ENCODE results near the gene VHLL. TPM values are rescaled to one million over a fixed set of nuclear protein-coding genes. Genes with fewer than 3 reads are reported as not detected.

The VHLL gene
- total and polyA plus RNA-seq, 7 donors, result not detected

DNA sequence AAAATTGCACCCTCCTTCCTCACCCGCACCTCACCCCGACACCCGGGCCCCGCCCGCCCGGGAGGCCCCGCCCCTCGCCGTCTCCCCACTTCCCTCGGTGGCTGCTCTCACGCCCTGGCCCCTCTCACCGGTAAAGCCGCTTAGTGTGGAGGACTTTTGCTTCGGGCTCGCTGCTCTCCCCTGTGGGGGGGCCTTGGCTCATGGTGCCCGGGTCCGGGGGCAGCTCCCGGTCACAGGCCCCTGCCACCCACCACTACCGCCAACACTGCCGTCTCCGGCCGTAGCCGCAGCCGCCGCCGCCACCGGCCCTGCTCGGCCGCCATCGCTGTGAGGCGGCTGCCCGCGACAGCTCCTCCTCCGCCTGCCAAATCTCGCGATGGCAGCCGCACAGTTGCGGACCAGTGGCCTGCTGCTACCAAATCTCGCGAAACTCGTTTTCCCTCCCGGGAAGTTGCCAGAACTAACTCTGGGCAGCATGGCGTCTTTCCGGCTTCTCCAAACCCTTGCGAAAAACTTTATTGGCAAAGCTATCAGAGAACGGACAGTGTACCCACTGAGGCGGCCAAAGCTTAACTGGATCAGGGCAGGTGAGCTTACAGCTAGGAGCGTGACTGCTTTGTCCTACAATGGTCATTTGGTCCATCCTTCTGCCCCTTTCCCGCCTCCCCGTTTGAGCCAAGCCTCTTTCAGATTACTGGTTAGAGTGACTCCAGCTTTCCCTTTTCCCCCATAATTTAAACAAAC lies 16.5 kb downstream of the VHLL start, which contains the start of gene SMG5:
SMG5 (minus strand) TSS at position 347 of the 744 bp plus-strand sequence; CDS start at position 202, 145 bp downstream.
- Histone ChIP-seq H3K36me3 (ENCODE audit: insufficient read depth in 1 of 2, low read depth in 1 of 2) (peaks cover 4 to 31% of the 10 kb centered on the region in 2 donors), H3K27ac (peak within 1 kb of the TSS; percentile 92), H3K27me3 (ENCODE audit: insufficient read depth in 3 of 3, low read length in 2 of 3) (no peaks in the 10 kb centered on the region), H3K4me3 (peak within 1 kb of the TSS; percentile 85), H3K4me1 (peaks cover 33% of the 10 kb centered on the region), H3K9me3 (no peaks in the 10 kb centered on the region)
- ATAC-seq (peak; percentile 88 to 92 (median 90)), DNase-seq (peak; percentile 97 to 98)
- WGBS, 3 donors, result 0 to 1% (median 0%) methylated on average over 46 to 50 of the region's 50 CpGs
- intact Hi-C loops (cut with DNase I), result no loop called here
- TF ChIP-seq, protein P1, sequence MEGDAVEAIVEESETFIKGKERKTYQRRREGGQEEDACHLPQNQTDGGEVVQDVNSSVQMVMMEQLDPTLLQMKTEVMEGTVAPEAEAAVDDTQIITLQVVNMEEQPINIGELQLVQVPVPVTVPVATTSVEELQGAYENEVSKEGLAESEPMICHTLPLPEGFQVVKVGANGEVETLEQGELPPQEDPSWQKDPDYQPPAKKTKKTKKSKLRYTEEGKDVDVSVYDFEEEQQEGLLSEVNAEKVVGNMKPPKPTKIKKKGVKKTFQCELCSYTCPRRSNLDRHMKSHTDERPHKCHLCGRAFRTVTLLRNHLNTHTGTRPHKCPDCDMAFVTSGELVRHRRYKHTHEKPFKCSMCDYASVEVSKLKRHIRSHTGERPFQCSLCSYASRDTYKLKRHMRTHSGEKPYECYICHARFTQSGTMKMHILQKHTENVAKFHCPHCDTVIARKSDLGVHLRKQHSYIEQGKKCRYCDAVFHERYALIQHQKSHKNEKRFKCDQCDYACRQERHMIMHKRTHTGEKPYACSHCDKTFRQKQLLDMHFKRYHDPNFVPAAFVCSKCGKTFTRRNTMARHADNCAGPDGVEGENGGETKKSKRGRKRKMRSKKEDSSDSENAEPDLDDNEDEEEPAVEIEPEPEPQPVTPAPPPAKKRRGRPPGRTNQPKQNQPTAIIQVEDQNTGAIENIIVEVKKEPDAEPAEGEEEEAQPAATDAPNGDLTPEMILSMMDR (IDR thresholded peaks at IDR 0.05), result no peak

DNA sequence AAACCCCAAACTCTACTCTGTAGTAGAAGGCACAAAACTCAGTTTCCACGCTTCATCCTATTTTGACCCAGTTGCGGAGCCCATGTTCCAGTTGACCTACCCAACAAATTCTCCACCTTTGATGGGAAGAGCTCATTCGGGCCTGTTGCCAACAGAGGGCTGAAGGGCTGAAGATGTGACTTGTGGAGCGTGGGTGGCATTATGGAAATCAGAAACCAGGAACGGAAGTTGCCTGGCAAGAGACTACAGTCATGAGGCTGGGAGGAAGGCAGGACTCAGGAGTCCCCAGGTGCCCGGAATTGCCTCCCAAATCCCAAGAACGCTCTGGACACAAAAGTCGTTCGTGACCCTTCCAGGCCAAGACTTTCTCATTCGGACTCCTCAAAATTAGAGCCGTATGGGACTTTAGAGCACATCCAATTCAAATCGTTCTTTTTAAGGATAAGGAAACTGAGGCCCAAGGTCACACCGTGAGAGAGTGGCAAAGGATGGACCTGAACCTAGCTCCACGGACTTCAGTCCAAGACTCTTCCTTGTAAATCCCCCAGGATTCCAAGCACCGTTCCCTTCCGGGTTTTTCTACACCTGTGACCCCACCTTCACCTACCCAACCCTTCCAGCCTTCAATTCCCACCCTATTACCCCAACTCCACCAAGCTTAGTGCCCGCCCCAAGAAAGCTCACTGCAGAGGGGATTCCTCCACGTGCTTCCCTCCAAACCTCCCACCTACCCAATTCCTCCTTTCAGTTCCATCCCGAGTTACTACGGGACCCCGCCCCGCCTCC lies 17.2 kb downstream of the VHLL start:
- peak overlapping the region; percentile 85 for H3K4me3 ChIP-seq
- 4 to 7% (median 5%) methylated on average over 22 of the region's 22 CpGs for WGBS, 3 donors
- TF ChIP-seq, protein P1 (IDR thresholded peaks at IDR 0.05), result no peak
- H3K4me1 ChIP-seq, result peaks cover 33% of the 10 kb centered on the region
- intact Hi-C loops (cut with DNase I), result no loop called here
- no peak for DNase-seq
- H3K36me3 ChIP-seq (ENCODE audit: insufficient read depth in 1 of 2, low read depth in 1 of 2), result peaks cover 9 to 34% of the 10 kb centered on the region in 2 donors
- H3K9me3 ChIP-seq, result no peaks in the 10 kb centered on the region
- no peaks in the 10 kb centered on the region for H3K27me3 ChIP-seq (ENCODE audit: insufficient read depth in 3 of 3, low read length in 2 of 3)
- peak; percentile 17 to 58 (median 34) for ATAC-seq
- peak overlapping the region; percentile 92 for H3K27ac ChIP-seq

DNA sequence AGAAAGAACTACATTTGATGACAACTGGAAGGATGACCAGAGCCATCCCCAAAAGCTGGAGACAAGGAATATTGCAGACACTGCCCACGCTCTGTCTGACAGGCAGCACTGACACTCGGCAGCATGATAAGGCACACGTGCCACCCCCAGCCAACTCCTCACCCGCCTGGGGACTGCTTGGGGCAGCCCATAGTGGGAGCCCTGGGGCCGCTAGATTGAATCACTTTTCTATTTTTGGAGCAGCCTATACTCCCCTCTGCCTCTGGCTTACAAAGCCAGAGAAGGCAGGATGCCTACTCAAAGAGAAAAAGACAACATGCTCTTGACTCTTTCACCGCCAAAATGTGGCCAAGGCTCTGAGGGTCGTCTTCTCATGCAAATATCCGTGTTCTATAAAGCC lies 17.8 kb downstream of the VHLL start:
- TF ChIP-seq, protein P1 (IDR thresholded peaks at IDR 0.05), result no peak
- H3K4me3 ChIP-seq, result peak overlapping the region; percentile 85
- WGBS, 3 donors, result 12 to 21% (median 13%) methylated on average over 8 of the region's 8 CpGs
- H3K9me3 ChIP-seq, result no peaks in the 10 kb centered on the region
- no peaks in the 10 kb centered on the region for H3K27me3 ChIP-seq (ENCODE audit: insufficient read depth in 3 of 3, low read length in 2 of 3)
- peak overlapping the region; percentile 92 for H3K27ac ChIP-seq
- ATAC-seq, result peak; percentile 85 to 88 (median 87)
- H3K36me3 ChIP-seq (ENCODE audit: insufficient read depth in 1 of 2, low read depth in 1 of 2), result peaks cover 10 to 38% of the 10 kb centered on the region in 2 donors
- DNase-seq, result peak; percentile 74 to 90
- peaks cover 33% of the 10 kb centered on the region for H3K4me1 ChIP-seq
- intact Hi-C loops (cut with DNase I), result no loop called here

DNA sequence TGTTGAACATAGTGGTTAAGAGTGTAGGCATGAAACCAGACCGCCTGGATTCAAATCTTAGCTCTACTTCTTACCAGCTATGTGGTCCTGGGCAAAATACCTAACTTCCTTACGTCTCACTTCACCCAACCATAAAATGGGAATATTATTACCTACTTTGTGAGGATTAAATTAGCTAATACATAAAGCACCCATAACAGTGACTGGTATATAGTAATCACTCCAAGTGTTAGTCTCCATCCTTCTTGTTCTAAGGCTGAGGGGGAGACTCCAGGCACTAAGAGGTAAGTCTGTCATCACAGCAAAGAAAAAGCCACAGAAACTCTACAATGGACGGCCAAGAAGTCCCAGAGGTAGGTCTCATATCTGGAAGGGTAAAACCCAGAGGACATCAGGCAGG lies 19.3 kb downstream of the VHLL start:
- 90 to 92% (median 91%) methylated on average over 3 of the region's 3 CpGs for WGBS, 3 donors
- ATAC-seq (no peak), DNase-seq (no peak)
- H3K27me3 ChIP-seq (ENCODE audit: insufficient read depth in 3 of 3, low read length in 2 of 3), result no peaks in the 10 kb centered on the region
- H3K27ac ChIP-seq, result peak overlapping the region; percentile 92
- H3K9me3 ChIP-seq, result no peaks in the 10 kb centered on the region
- peaks cover 13 to 43% of the 10 kb centered on the region in 2 donors for H3K36me3 ChIP-seq (ENCODE audit: insufficient read depth in 1 of 2, low read depth in 1 of 2)
- no peak overlapping the region for H3K4me3 ChIP-seq
- intact Hi-C loops (cut with DNase I), result no loop called here
- H3K4me1 ChIP-seq, result peaks cover 33% of the 10 kb centered on the region
- TF ChIP-seq, protein P1 (IDR thresholded peaks at IDR 0.05), result no peak

Data from psoas muscle (tissue), 8 donors.